CD14-positive monocyte (primary cell): Measurements from ENCODE around the gene OBSCN. TPM values are rescaled to one million over a fixed set of nuclear protein-coding genes. Genes with fewer than 3 reads are reported as not detected.

Experiments used
- DNase-seq, 3 donors: peaks; one replicate each; pipeline ENCODE4 v3.0.0-alpha.2; 2011 to 2022
- H2AFZ ChIP-seq: 2 replicates; pipeline ENCODE4 v1.6.0; 2012; ENCODE audit warnings: mild to moderate bottlenecking, low read depth, low read length, inconsistent platforms; ENCODE audit not compliant: insufficient read depth, poor library complexity, severe bottlenecking
- H3K27ac ChIP-seq, 2 donors: 1 replicate in 1 of 2; 2 replicates in 1 of 2; pipeline ENCODE4 v1.5.1; 2012 to 2013; ENCODE audit warnings: low read length in 2 of 2, control low read depth in 1 of 2, inconsistent platforms in 1 of 2, low read depth in 1 of 2, mild to moderate bottlenecking in 1 of 2
- H3K27me3 ChIP-seq, 2 donors: one replicate each; pipeline versions ENCODE4 v1.6.0 to v1.6.1; 2011 to 2013; ENCODE audit warnings: low read length in 2 of 2; ENCODE audit not compliant: control insufficient read depth in 2 of 2, insufficient read depth in 2 of 2
- H3K36me3 ChIP-seq, 2 donors: replicated peaks in 1 of 2; 1 replicate in 1 of 2; 2 replicates in 1 of 2; pipeline versions ENCODE4 v1.5.1 to v1.6.1; 2012 to 2013; ENCODE audit warnings: low read length in 2 of 2, control low read depth in 1 of 2, inconsistent platforms in 1 of 2, mild to moderate bottlenecking in 1 of 2; ENCODE audit not compliant: insufficient read depth in 2 of 2, control insufficient read depth in 1 of 2
- H3K4me1 ChIP-seq, 2 donors: 1 replicate in 1 of 2; 2 replicates in 1 of 2; pipeline versions ENCODE4 v1.5.1 to v1.6.1; 2012 to 2013; ENCODE audit warnings: low read length in 2 of 2, control low read depth in 1 of 2, inconsistent platforms in 1 of 2, mild to moderate bottlenecking in 1 of 2, moderate library complexity in 1 of 2; ENCODE audit not compliant: insufficient read depth in 2 of 2, control insufficient read depth in 1 of 2
- H3K4me2 ChIP-seq: replicated peaks from 2 replicates; pipeline ENCODE3; 2012; ENCODE audit warnings: low read length, moderate library complexity, mild to moderate bottlenecking; ENCODE audit not compliant: poor library complexity, severe bottlenecking; ENCODE audit errors: extremely low read depth
- H3K4me3 ChIP-seq, 3 experiments: fragments of 200-600 bp in 1 of 3; sonication (generic) in 1 of 3; replicated peaks in 1 of 3; 1 replicate in 2 of 3; 2 replicates in 1 of 3; pipeline ENCODE4 v1.5.1; 2011 to 2013; ENCODE audit warnings: low read length in 3 of 3, mild to moderate bottlenecking in 3 of 3, control low read depth in 2 of 3, low read depth in 2 of 3, inconsistent platforms in 1 of 3, moderate library complexity in 1 of 3
- H3K79me2 ChIP-seq: 2 replicates; pipeline ENCODE4 v1.6.0; 2012; ENCODE audit warnings: mild to moderate bottlenecking, control low read depth, inconsistent platforms, low read length, moderate library complexity; ENCODE audit not compliant: insufficient read depth
- H3K9ac ChIP-seq: 2 replicates; pipeline ENCODE4 v1.6.0; 2017; ENCODE audit warnings: low read length, mild to moderate bottlenecking; ENCODE audit not compliant: insufficient read depth, poor library complexity, severe bottlenecking
- H3K9me3 ChIP-seq, 2 donors: replicated peaks in 1 of 2; 1 replicate in 1 of 2; 2 replicates in 1 of 2; pipeline versions ENCODE4 v1.5.1 to v1.6.1; 2012 to 2013; ENCODE audit warnings: low read length in 2 of 2, control low read depth in 1 of 2; ENCODE audit not compliant: control insufficient read depth in 1 of 2, insufficient read depth in 1 of 2
- H4K20me1 ChIP-seq: 2 replicates; pipeline ENCODE4 v1.6.0; 2012; ENCODE audit warnings: mild to moderate bottlenecking, low read length, control low read depth, moderate library complexity; ENCODE audit not compliant: insufficient read depth
- H3K27ac Mint-ChIP-seq, 7 donors: one replicate each; pipeline ENCODE4 v1.8.0; 2020; ENCODE audit warnings: mild to moderate bottlenecking in 7 of 7, mixed read lengths in 7 of 7, moderate library complexity in 6 of 7, inconsistent platforms in 2 of 7
- H3K27me3 Mint-ChIP-seq, 3 donors: one replicate each; pipeline ENCODE4 v1.8.0; 2021 to 2022; ENCODE audit warnings: low read depth in 3 of 3, mild to moderate bottlenecking in 3 of 3, mixed read lengths in 3 of 3, moderate library complexity in 3 of 3, inconsistent platforms in 1 of 3
- H3K36me3 Mint-ChIP-seq, 2 donors: one replicate each; pipeline ENCODE4 v1.8.0; 2020; ENCODE audit warnings: mixed read lengths in 2 of 2, inconsistent platforms in 1 of 2, mild to moderate bottlenecking in 1 of 2
- H3K4me1 Mint-ChIP-seq: one replicate; pipeline ENCODE4 v1.8.0; 2020; ENCODE audit warnings: mild to moderate bottlenecking, mixed read lengths
- H3K4me3 Mint-ChIP-seq, 2 donors: one replicate each; pipeline ENCODE4 v1.8.0; 2020; ENCODE audit warnings: mild to moderate bottlenecking in 2 of 2, mixed read lengths in 2 of 2, moderate library complexity in 1 of 2
- H3K9me3 Mint-ChIP-seq, 7 donors: one replicate each; pipeline ENCODE4 v1.8.0; 2020 to 2022; ENCODE audit warnings: mixed read lengths in 7 of 7, mild to moderate bottlenecking in 6 of 7, moderate library complexity in 6 of 7, inconsistent platforms in 2 of 7
- WGBS: methylation state at CpG from one replicate; pipeline ENCODE4 v1.1.5; 2013; ENCODE audit warnings: missing lambda C conversion rate; ENCODE audit not compliant: insufficient coverage; 5-methylcytosine and 5-hydroxymethylcytosine counted together
- intact Hi-C, 2 donors: fragments of 100-400 bp; cut with micrococcal nuclease; formaldehyde crosslinking; loops; one replicate each; pipeline versions ENCODE4 v1.15.0 to v1.15.1; 2023
- polyA plus RNA-seq, 3 donors: library from polyadenylated mRNA; depleted of rRNA in 1 of 3; unstranded in 2 of 3; stranded (reverse) in 1 of 3; fragments of 300-500 nt in 2 of 3; fragments of >200 nt in 1 of 3; fragmentation: Illumina TruSeq in 2 of 3; gene quantifications; 1 replicate in 2 of 3; 2 replicates in 1 of 3; pipeline ENCODE4 v1.2.3, GENCODE V29; 2012 to 2021
- TF ChIP-seq, protein P1 (sequence below): fragments of 200-600 bp; IDR thresholded peaks from one replicate; pipeline ENCODE4 v1.8.0; 2022; ENCODE audit warnings: antibody characterized with exemption, mild to moderate bottlenecking

Gene OBSCN
- polyA plus RNA-seq, 3 donors, result 0.57 to 1.5 (median 0.76) TPM

DNA sequence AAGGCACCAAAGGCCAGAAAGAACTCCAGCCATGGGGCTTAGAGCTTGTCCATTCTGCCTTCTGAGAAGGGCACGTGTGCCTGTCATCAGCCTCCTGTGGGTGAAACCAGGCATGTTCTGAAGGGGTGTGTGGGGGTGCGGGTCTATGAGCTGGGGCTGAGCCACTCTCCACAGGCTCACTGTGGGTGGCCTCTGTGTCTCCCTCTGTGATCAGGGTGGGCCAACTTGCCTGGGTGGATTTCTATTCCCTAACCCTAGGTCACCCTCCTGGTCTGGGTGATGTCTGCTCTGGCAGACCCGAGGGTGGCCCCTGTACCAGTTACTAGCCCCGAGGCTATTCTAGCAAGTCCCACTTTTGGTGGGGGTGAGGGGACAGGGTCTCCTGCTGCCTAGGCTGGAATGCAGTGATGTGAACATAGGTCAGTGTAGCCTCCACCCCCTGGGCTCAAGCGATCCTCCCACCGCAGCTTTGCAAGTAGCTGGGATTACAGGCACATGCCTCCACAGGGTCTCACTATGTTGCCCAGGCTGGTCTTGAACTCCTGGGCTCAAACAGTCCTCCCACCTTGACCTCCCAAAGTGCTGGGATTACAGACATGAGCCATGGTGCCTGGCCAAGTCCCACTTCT is 104.4 kb downstream of the OBSCN start:
- intact Hi-C loops, result no loop called here
- Histone ChIP-seq H3K4me2 (no peak overlapping the region), H3K27ac (no peak overlapping the region), H3K9ac (no peak overlapping the region), H3K4me3 (no peak overlapping the region), H2AFZ (no peak overlapping the region), H3K27me3 (no peaks in the 10 kb centered on the region), H4K20me1 (no peaks in the 10 kb centered on the region), H3K9me3 (peaks cover 34 to 42% of the 10 kb centered on the region in 2 donors), H3K79me2 (no peaks in the 10 kb centered on the region), H3K36me3 (no peaks in the 10 kb centered on the region), H3K4me1 (no peaks in the 10 kb centered on the region)
- WGBS, result 100% methylated on average over 2 of the region's 6 CpGs
- Mint-ChIP-seq H3K9me3 (peaks cover 2 to 20% (median 11%) of the 10 kb centered on the region in 7 donors), H3K4me1 (no peaks in the 10 kb centered on the region), H3K4me3 (no peak overlapping the region), H3K36me3 (no peaks in the 10 kb centered on the region), H3K27ac (no peak overlapping the region), H3K27me3 (peaks cover 0 to 1% (median 0%) of the 10 kb centered on the region in 3 donors)
- TF ChIP-seq, protein P1, sequence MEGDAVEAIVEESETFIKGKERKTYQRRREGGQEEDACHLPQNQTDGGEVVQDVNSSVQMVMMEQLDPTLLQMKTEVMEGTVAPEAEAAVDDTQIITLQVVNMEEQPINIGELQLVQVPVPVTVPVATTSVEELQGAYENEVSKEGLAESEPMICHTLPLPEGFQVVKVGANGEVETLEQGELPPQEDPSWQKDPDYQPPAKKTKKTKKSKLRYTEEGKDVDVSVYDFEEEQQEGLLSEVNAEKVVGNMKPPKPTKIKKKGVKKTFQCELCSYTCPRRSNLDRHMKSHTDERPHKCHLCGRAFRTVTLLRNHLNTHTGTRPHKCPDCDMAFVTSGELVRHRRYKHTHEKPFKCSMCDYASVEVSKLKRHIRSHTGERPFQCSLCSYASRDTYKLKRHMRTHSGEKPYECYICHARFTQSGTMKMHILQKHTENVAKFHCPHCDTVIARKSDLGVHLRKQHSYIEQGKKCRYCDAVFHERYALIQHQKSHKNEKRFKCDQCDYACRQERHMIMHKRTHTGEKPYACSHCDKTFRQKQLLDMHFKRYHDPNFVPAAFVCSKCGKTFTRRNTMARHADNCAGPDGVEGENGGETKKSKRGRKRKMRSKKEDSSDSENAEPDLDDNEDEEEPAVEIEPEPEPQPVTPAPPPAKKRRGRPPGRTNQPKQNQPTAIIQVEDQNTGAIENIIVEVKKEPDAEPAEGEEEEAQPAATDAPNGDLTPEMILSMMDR, result no peak
- no peak for DNase-seq

GRCh38 chr1:228313536-228314277 is 105.9 kb downstream of the OBSCN start:
- Histone ChIP-seq H3K27me3 (no peaks in the 10 kb centered on the region), H3K4me2 (no peak overlapping the region), H2AFZ (no peak overlapping the region), H3K4me1 (no peaks in the 10 kb centered on the region), H3K27ac (no peak overlapping the region), H3K79me2 (no peaks in the 10 kb centered on the region), H3K36me3 (no peaks in the 10 kb centered on the region), H3K9me3 (peaks cover 34 to 49% of the 10 kb centered on the region in 2 donors), H3K4me3 (no peak overlapping the region), H4K20me1 (no peaks in the 10 kb centered on the region), H3K9ac (no peak overlapping the region)
- DNase-seq, result no peak
- intact Hi-C loops, result no loop called here
- no peaks in the 10 kb centered on the region for H3K4me1 Mint-ChIP-seq
- 98% methylated on average over 25 of the region's 25 CpGs for WGBS
- TF ChIP-seq, protein P1, result no peak
- H3K4me3 Mint-ChIP-seq, result no peak overlapping the region
- H3K36me3 Mint-ChIP-seq, result no peaks in the 10 kb centered on the region
- H3K27ac Mint-ChIP-seq, result no peak overlapping the region
- peaks cover 0 to 1% (median 0%) of the 10 kb centered on the region in 3 donors for H3K27me3 Mint-ChIP-seq
- peaks cover 2 to 20% (median 7%) of the 10 kb centered on the region in 7 donors for H3K9me3 Mint-ChIP-seq
